Activated T-helper 1 cell treated with anti-CD3 and anti-CD28 coated beads, Interleukin-12 subunit alpha, Interleukin-12 subunit beta, Interleukin-2, Interleukin-4 antibody, amounts not matched to agents 30 ng/mL and 10 ng/mL and 1 ng/mL, durations not matched to agents 14 hours and 24 hours and 36 hours (primary cell): Measurements from ENCODE around the gene AMHR2. TPM values are rescaled to one million over a fixed set of nuclear protein-coding genes. Genes with fewer than 3 reads are reported as not detected.
A peak's percentile ranks its signal among the peaks of the same experiment; 100 is the strongest.
"Not testable (repeated sequence)": the region's sequence is repeated elsewhere in the genome, so short reads cannot be mapped to it uniquely, and the experiment has no call there.

ENCODE experiments used
- DNase-seq: peaks from one replicate; pipeline ENCODE4 v3.0.0; 2021; ENCODE audit warnings: low spot score
- H3K27ac Mint-ChIP-seq: one replicate; pipeline ENCODE4 v1.8.0; 2021; ENCODE audit warnings: mild to moderate bottlenecking, mixed read lengths
- H3K27me3 Mint-ChIP-seq: one replicate; pipeline ENCODE4 v1.8.0; 2022; ENCODE audit warnings: mild to moderate bottlenecking, moderate library complexity, mixed read lengths; ENCODE audit not compliant: insufficient read depth
- H3K36me3 Mint-ChIP-seq: one replicate; pipeline ENCODE4 v1.8.0; 2021; ENCODE audit warnings: low read depth, mixed read lengths
- H3K4me1 Mint-ChIP-seq: one replicate; pipeline ENCODE4 v1.8.0; 2021; ENCODE audit warnings: low read depth, mixed read lengths
- H3K4me3 Mint-ChIP-seq: one replicate; pipeline ENCODE4 v1.8.0; 2021; ENCODE audit warnings: mild to moderate bottlenecking, moderate library complexity, mixed read lengths
- H3K9me3 Mint-ChIP-seq: one replicate; pipeline ENCODE4 v1.8.0; 2021; ENCODE audit warnings: mixed read lengths
- intact Hi-C: fragments of 100-400 bp; cut with micrococcal nuclease; formaldehyde crosslinking; loops from one replicate; pipeline ENCODE4 v1.15.1; 2024
- total RNA-seq: library from RNA; stranded (reverse); gene quantifications from 2 replicates; pipeline ENCODE4 v1.2.3, GENCODE V29; 2022

AMHR2 gene
- total RNA-seq = not detected in 2 replicates

DNA sequence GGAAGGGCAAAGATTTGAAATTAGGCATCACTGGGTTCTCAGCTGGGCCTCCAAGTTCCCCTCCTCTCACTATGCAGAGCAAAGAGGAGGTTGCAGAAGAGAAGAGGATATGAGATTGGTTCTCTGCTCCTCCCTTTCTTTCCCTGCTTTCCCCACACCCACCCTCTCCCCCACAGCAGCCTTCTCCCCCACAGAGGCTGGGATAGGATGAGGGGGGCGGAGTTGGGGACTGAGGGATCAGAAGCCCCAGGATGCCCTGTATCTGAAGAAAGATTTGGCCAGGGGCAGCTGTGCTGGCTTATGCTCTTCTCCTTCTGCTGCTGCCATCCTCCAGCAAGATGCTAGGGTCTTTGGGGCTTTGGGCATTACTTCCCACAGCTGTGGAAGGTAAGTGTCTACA is at the start of gene AMHR2:
TSS of gene AMHR2 (plus strand) at position 259 of the 400 bp plus-strand sequence. CDS start at position 339, 80 bp downstream.
- peaks cover 2% of the 10 kb centered on the region for H3K27me3 Mint-ChIP-seq
- H3K27ac Mint-ChIP-seq = no peak within 1 kb of the TSS
- no peaks in the 10 kb centered on the region for H3K36me3 Mint-ChIP-seq
- H3K9me3 Mint-ChIP-seq = no peaks in the 10 kb centered on the region
- H3K4me1 Mint-ChIP-seq = peaks cover 22% of the 10 kb centered on the region
- intact Hi-C loops = loop anchor here (10.0 kb wide), 1 partner anchor 269 kb away; no protein-coding TSS in a partner anchor
- H3K4me3 Mint-ChIP-seq = no peak within 1 kb of the TSS
- DNase-seq = no peak

DNA sequence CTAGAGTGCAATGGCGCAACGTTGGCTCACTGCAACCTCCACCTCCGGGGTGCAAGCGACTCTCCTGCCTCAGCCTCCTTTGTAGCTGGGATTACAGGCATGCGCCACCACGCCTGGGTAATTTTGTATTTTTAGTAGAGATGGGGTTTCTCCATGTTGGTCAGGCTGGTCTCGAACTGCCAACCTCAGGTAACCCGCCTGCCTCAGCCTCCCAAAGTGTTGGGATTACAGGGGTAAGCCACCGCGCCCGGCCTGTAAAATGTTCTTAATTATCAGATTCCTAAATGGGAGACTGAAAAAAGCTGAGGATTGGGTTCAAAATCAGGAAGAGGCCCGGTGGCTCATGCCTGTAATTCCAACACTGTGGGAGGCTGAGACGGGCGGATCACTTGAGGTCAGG is 49.4 kb upstream of the AMHR2 start:
- H3K4me3 Mint-ChIP-seq, intact Hi-C loops, DNase-seq, H3K36me3 Mint-ChIP-seq, H3K9me3 Mint-ChIP-seq, H3K27me3 Mint-ChIP-seq: not testable (repeated sequence)
- H3K27ac Mint-ChIP-seq = peak overlapping the region; percentile 82
- H3K4me1 Mint-ChIP-seq = peaks cover 36% of the 10 kb centered on the region

DNA sequence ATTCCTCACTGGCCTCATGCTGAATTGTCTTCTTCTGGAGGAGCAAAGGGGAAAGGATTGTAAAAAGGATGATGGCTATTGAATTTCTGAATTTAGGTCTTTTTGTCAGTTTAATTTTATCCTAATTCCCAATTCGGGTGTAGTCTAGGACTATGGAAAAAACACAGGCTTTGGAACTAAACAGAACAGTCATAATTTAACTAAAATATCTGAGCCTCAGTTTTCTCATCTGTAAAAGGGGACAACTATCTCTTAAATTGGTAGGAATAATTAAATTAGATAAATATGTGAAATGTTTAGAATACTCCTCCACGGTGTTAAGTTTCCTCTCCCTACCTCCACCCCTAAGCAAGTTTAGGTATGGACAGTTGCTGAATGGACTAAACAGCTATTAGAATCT is 46.9 kb upstream of the AMHR2 start:
- intact Hi-C loops = no loop called here
- no peak for DNase-seq
- H3K4me1 Mint-ChIP-seq = peaks cover 31% of the 10 kb centered on the region
- no peak overlapping the region for H3K27ac Mint-ChIP-seq
- H3K27me3 Mint-ChIP-seq = no peaks in the 10 kb centered on the region
- H3K4me3 Mint-ChIP-seq = no peak overlapping the region
- H3K36me3 Mint-ChIP-seq = peaks cover 5% of the 10 kb centered on the region
- no peaks in the 10 kb centered on the region for H3K9me3 Mint-ChIP-seq

DNA sequence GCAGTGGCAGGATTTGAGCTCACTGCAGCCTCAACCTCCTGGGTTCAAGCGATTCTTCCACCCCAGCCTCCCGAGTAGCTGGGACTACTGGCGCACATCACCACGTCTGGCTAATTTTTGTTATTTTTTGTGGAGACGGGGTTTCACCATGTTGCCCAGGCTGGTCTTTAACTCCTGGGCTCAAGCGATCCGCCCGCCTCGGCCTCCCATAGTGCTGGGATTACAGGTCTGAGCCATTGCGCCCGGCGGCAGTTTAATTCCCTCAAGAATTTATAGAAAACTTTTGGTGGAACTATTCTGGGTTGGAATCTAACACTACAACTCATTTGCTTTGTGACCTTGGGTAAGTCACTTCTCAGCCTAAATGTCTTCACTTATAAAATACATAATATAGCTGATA is 45.4 kb upstream of the AMHR2 start:
- H3K27ac Mint-ChIP-seq = no peak overlapping the region
- peaks cover 18% of the 10 kb centered on the region for H3K36me3 Mint-ChIP-seq
- intact Hi-C loops = loop anchor here (2.0 kb wide), 1 partner anchor 297 kb away; no protein-coding TSS in a partner anchor
- no peak for DNase-seq
- H3K4me1 Mint-ChIP-seq = peaks cover 36% of the 10 kb centered on the region
- H3K4me3 Mint-ChIP-seq = peak overlapping the region; percentile 36
- H3K9me3 Mint-ChIP-seq = no peaks in the 10 kb centered on the region
- no peaks in the 10 kb centered on the region for H3K27me3 Mint-ChIP-seq

DNA sequence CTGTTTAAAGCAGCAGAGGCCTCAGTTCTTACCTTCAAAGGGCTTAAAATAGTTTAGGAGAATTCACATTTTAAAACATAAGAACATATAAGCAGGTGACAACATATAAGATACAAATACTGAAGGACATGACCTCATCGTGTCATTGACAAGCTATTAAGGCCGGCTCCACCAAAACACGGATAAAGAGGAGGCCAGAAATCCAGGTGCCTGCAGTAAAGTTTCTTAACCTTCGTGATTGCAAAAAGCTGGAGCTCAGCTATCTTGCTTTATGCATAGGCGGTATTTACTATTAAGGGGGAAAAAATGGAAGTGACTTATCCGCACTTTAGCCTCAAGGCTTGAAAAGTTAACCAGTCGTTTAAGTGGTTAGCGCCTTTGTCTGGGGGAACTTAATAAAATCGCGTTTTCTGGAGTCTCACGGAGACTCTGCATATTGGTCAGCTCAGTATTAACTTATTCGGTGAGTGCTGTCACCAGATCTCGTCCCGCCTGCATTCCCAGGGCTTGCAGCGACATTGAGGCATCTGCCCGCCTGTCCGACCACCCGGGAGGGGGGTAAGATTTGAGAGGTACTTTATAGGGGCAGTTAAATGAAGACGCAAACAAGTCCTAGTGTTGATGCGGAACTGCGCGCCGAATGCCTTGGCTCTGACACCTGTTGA is 44.8 kb upstream of the AMHR2 start:
- H3K27me3 Mint-ChIP-seq = no peaks in the 10 kb centered on the region
- H3K27ac Mint-ChIP-seq = no peak overlapping the region
- H3K4me3 Mint-ChIP-seq = no peak overlapping the region
- peaks cover 24% of the 10 kb centered on the region for H3K36me3 Mint-ChIP-seq
- H3K4me1 Mint-ChIP-seq = peaks cover 39% of the 10 kb centered on the region
- no peaks in the 10 kb centered on the region for H3K9me3 Mint-ChIP-seq
- intact Hi-C loops = loop anchor here (1.0 to 2.0 kb wide), 6 partner anchors 55 to 296 kb away; partner anchors contain the start of genes MYG1, PFDN5 and PRR13
- no peak for DNase-seq

DNA sequence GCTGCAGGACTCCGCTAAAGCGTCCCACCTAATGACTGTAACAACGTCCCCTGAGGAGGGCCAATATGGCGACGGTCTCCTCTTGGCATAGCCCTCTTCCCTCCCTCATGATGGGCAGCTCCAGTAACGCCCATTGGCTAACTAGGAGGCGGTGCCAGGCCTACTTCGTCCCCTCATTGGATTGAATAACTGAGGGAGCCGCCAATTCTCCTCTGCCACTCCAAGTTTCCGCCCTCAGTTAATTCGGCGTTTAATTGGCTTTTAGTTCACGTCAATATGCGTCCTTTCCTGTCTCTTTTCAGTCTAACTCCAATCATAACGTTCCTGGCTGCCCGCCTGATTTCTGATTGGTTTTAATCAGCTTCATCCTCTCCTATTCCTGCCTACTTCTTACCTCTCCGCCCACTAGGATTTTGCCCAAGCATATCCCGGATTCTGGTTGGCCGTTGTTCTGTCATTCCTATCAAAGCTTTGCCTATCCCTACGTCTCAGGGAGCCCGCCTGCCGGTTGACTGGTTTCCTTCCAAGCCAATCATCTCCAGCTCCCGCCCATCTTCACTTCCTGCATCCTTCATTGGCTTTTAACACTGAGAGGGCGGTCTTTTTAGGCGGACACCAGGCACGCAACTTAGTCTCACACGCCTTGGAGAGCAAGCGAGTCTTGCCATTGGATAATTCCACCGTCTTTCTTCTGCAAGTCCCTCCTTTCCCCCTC is 44.1 kb upstream of the AMHR2 start:
- peak; percentile 99 for DNase-seq
- Mint-ChIP-seq H3K36me3 (peaks cover 26% of the 10 kb centered on the region), H3K9me3 (no peaks in the 10 kb centered on the region), H3K27ac (no peak overlapping the region), H3K4me3 (no peak overlapping the region), H3K27me3 (no peaks in the 10 kb centered on the region), H3K4me1 (peaks cover 37% of the 10 kb centered on the region)
- intact Hi-C loops = loop anchor here (1.0 to 5.0 kb wide), 14 partner anchors 42 to 373 kb away; partner anchors contain the start of genes ATF7, CALCOCO1, EIF4B and MYG1

DNA sequence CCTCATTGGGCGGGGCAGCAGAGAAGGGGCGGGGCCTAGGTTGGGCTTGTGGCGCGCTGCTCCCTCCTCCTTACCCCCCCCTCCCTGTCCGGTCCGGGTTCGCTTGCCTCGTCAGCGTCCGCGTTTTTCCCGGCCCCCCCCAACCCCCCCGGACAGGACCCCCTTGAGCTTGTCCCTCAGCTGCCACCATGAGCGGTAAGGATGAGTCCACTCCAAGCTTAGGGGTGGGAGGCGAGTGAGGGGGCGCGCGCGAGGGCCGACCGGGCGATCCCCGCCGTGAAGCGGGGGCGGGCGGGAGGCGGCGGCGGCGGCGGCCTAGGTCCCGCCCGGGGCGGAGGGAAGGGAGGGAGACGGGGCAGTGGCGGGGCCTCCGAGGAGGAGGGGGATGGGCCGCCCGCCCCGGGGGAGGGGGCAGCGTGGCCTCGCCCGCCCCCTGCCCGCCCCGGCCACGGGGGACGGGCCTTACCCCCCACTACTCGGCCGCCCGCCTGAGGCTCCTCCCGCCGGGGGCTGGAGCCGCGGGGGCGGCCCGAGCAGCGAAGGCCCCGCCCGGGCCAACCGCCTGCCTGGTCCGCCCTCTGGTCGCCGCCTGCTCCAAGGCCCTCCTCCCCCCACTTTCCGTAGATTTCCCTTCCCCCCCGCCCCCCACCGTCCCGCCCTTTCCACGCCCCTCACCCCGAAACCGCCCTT is 43.4 kb upstream of the AMHR2 start, which contains the start of gene SP1:
TSS of gene SP1 (plus strand) at position 73 of the 690 bp plus-strand sequence. CDS start at position 189, 116 bp downstream.
- Mint-ChIP-seq H3K27ac (peak within 1 kb of the TSS; percentile 90), H3K4me3 (peak within 1 kb of the TSS; percentile 88), H3K4me1 (peaks cover 37% of the 10 kb centered on the region), H3K36me3 (peaks cover 27% of the 10 kb centered on the region), H3K9me3 (no peaks in the 10 kb centered on the region), H3K27me3 (no peaks in the 10 kb centered on the region)
- DNase-seq = peak; percentile 92
- intact Hi-C loops = loop anchor here (1.0 to 5.0 kb wide), 8 partner anchors 41 to 374 kb away; partner anchors contain the start of genes ATF7, CALCOCO1, EIF4B and SPRYD3

DNA sequence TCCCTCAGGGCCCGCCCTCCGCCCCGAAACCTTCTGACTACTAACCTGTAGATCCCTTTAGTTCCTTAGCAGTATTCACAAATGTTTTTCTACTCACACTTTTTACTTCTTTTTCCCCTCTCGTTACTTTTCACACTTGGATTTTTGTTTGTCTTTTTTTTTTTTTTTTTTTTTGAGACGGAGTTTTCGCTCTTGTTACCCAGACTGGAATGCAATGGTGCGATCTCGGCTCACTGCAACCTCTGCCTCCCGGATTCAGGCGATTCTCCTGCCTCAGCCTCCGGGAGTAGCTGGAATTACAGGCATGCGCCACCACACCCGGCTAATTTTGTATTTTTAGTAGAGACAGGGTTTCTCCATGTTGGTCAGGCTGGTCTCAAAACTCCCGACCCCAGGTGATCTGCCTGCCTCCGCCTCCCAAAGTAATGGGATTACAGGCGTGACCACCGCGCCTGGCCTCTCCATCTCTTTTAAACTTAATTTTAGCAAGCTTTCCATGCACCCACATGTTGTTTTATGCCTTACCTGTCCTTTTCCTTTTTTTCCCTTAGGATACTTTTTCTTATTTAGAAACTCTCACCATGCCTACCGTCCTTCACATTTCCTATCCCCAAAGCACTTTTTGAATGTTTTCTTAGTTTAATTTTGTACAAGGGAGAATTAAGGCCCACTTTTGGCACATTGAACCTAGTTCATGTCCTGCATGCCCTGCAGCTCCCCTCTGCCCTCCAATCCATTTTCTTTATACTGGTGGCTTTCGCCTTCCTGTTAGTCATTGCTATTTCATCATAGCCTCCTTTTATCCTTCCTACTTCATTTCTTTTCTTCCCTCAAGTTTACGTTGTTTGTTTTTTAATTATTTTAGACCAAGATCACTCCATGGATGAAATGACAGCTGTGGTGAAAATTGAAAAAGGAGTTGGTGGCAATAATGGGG is 42.6 kb upstream of the AMHR2 start:
- peaks cover 40% of the 10 kb centered on the region for H3K4me1 Mint-ChIP-seq
- no peak for DNase-seq
- H3K4me3 Mint-ChIP-seq = peak overlapping the region; percentile 88
- H3K9me3 Mint-ChIP-seq = no peaks in the 10 kb centered on the region
- peak overlapping the region; percentile 90 for H3K27ac Mint-ChIP-seq
- intact Hi-C loops = loop anchor here (1.0 to 5.0 kb wide), 8 partner anchors 40 to 375 kb away; partner anchors contain the start of genes ATF7, CALCOCO1, EIF4B and SPRYD3
- no peaks in the 10 kb centered on the region for H3K27me3 Mint-ChIP-seq
- H3K36me3 Mint-ChIP-seq = peaks cover 30% of the 10 kb centered on the region

DNA sequence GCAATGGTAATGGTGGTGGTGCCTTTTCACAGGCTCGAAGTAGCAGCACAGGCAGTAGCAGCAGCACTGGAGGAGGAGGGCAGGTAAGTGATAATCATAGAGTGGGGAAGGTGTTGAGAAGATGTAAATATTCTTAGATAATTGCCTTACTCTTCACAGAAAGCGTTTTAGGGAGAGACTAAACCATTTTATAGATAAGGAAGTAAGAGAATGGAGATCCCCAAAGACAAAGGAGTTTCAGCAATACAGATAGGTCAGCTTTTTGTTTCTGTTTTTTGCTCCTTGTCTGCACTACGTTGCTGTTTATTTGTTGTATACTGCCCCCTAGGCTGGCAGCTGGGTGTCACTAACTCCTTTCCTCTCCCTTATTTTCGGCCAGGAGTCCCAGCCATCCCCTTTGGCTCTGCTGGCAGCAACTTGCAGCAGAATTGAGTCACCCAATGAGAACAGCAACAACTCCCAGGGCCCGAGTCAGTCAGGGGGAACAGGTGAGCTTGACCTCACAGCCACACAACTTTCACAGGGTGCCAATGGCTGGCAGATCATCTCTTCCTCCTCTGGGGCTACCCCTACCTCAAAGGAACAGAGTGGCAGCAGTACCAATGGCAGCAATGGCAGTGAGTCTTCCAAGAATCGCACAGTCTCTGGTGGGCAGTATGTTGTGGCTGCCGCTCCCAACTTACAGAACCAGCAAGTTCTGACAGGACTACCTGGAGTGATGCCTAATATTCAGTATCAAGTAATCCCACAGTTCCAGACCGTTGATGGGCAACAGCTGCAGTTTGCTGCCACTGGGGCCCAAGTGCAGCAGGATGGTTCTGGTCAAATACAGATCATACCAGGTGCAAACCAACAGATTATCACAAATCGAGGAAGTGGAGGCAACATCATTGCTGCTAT is 41.7 kb upstream of the AMHR2 start:
- Mint-ChIP-seq H3K4me1 (peaks cover 41% of the 10 kb centered on the region), H3K4me3 (peak overlapping the region; percentile 88), H3K27me3 (no peaks in the 10 kb centered on the region), H3K27ac (peak overlapping the region; percentile 90), H3K36me3 (peaks cover 31% of the 10 kb centered on the region), H3K9me3 (no peaks in the 10 kb centered on the region)
- intact Hi-C loops = loop anchor here (1.0 to 5.0 kb wide), 4 partner anchors 30 to 345 kb away; partner anchors contain the start of genes ATF7 and CALCOCO1
- peak; percentile 49 for DNase-seq

DNA sequence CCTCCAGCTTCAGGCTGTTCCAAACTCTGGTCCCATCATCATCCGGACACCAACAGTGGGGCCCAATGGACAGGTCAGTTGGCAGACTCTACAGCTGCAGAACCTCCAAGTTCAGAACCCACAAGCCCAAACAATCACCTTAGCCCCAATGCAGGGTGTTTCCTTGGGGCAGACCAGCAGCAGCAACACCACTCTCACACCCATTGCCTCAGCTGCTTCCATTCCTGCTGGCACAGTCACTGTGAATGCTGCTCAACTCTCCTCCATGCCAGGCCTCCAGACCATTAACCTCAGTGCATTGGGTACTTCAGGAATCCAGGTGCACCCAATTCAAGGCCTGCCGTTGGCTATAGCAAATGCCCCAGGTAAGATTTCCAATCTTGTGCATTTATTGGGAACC is 40.4 kb upstream of the AMHR2 start:
- Mint-ChIP-seq H3K9me3 (no peaks in the 10 kb centered on the region), H3K4me3 (peak overlapping the region; percentile 88), H3K27me3 (no peaks in the 10 kb centered on the region), H3K27ac (peak overlapping the region; percentile 31), H3K4me1 (peaks cover 48% of the 10 kb centered on the region), H3K36me3 (peaks cover 31% of the 10 kb centered on the region)
- no peak for DNase-seq
- intact Hi-C loops = loop anchor here (5.0 kb wide), 1 partner anchor 244 kb away; the partner anchor contains the start of gene ATF7

DNA sequence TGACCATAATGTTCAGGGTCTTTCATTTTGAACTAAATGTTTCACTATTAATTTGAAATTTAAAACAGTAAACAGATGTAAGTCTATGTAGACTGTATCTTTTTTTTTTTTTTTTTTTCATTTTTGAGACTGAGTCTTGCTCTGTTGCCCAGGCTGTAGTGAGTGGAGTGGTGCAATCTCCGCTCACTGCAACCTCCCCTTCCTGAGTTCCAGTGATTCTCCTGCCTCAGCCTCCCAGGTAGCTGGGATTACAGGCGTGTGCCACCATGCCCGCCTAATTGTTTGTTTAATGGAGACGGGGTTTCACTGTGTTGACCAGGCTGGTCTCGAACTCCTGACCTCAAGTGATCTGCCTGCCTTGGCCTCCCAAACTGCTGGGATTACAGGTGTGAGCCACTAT is 37.3 kb upstream of the AMHR2 start:
- H3K9me3 Mint-ChIP-seq = not testable (repeated sequence)

More for the DNA sequence above, 37.3 kb upstream of the AMHR2 start:
- peak overlapping the region; percentile 57 for H3K4me3 Mint-ChIP-seq
- H3K27ac Mint-ChIP-seq = peak overlapping the region; percentile 62
- DNase-seq, H3K27me3 Mint-ChIP-seq, intact Hi-C loops: not testable (repeated sequence)
- H3K4me1 Mint-ChIP-seq = peaks cover 67% of the 10 kb centered on the region
- peaks cover 38% of the 10 kb centered on the region for H3K36me3 Mint-ChIP-seq
